MM.1S (cell line): Measurements from ENCODE around the gene BICC1.

Experiments
- CTCF ChIP-seq: fragments of 300-600 bp; sonication (generic); IDR thresholded peaks from 2 replicates; pipeline ENCODE4 v1.5.1; 2016; ENCODE audit warnings: antibody characterized with exemption, low read length, mixed read lengths
- EZH2phosphoT487 ChIP-seq: fragments of 300-600 bp; sonication (generic); IDR thresholded peaks from 2 replicates; pipeline ENCODE4 v1.6.1; 2018; ENCODE audit warnings: antibody characterized with exemption, low read length

GRCh38 chr10:58842860-58843376 lies 330.2 kb downstream of the BICC1 start:
- TF ChIP-seq CTCF (no peak), EZH2phosphoT487 (no peak)
